COLO668 (cell line): ENCODE data around the gene ETS1.

Experiments
- DNase-seq: peaks from one replicate; lab custom pipeline; 2025; ENCODE audit not compliant: unreplicated experiment; lab: John Stamatoyannopoulos, UW

ETS1 gene

DNA sequence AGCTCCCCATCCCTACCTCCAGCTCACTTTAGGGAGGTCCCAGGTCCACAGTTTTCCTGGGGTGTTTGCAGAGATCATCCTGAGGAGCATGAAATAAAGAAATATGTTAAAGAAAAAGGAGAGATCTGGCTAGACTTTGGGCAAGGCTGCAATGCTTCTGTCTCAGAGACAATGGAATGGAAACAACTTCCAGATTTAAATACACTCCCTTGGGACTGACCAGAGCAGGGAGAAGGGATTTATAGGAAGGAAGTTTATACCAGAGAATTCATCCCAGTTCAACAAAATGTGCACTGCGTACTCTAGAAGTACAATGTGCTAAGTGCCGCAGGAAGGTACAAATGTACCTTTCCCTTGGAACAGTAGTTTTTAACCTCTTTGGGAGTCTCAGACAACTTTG, 40.4 kb downstream of the ETS1 start:
- DNase-seq = no peak

DNA sequence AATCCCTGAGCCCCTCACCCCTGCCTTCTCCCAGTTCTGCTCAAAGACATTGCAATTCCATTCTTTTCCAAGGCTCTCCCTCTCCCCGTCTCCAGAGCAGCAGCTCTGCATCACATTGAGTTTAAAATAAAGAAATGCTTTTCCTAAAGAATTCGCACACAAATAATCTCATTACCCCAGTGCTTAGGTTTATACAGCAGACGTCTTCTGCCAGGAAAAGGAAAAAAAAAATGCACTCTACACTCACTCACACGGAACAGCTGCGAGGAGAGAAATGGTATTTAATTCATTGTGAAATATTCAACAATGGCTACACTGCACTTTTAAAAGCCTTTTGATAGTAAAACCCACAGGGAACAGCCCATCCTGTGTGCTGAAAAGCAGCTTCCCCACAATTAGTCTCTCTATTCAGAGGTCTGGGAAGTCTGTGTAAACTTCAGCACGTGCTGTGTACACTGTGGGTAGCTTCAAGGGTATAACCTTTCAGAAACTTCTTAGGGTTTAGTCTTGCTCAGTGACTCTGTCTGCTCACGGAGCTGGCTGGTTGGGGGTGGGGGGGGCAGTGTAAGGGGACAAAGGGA, 42.8 kb downstream of the ETS1 start:
- DNase-seq = peak; percentile 7

DNA sequence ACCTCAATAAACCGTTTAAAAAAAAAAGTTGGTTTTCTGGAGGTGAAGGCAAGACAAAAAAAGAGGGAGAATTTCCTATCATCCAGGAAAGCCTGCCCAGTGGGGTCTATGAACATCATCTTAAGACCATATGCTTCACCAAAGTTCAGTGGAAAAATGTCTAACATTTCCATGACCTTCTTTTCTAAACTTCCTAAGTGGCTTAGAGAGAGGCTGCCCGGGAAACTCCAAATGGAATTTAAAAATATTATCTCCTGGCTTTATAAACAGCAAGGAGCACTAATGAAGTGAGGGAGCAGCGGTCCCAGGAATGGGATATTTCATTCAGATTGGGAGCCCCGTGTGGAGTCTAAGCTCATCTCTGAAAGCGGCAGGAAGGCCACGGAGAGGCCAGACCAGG, 46.9 kb downstream of the ETS1 start:
- no peak for DNase-seq

DNA sequence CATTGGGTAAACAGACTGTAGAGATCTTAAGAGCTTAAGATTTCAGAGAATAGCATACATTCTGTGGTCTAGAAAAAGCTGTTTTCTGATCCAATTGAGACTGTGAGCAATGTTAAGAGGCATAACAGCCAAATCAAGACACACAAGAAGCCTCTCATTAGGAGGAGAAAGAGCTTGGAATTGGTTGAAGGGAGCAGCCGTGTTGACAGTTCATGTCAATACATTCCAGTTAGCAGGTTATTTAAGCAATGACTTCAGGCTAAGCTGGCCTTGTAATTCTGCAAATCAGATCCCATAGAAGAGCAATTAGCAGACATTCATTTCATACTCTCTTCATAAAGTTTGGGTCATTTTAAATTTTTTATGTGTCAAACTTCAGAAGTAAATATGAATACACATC, 50.9 kb downstream of the ETS1 start:
- no peak for DNase-seq

DNA sequence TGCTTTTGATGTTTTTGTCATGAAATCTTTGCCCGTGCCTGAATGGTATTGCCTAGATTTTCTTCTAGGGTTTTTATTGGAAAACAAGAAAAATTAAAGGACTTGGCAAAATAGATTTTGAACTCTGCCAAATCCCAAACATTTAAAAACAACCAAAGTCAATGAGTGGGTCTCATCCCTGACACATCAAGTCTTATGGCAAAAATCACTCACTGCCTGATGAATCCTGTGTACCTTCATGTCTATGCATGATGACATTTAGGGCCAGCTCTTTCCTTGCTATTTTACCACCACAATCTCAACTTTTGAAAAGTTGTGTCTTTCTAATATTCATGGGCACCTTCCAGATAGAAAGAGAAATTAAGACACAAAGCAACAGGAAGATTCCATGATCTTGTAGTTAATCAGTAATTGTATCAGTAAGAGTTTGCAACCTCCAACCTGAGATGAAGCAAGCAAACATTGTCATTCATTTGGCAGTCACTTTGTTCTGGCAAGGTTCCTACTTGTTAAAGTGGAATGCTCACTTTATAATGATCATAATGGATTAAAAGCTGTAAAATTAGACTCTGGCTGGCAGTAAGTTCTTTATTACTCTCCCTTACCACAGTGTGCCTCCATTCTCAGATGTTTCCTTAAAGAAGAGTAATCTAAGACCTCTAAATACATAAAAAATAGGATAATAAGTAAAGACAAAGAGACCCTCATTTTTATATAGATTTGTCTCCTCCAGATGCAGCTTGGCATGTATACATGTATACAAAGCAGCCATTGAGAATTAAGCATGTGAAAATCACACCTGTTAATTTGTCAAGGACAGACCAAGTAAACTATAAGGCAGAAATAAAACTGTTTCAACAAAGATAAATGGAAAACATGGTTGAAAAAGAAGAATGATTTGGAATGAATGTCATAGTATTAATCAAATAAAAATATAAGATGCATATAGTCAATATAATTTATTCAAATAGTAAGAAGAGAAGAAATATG, 51.6 kb downstream of the ETS1 start:
- DNase-seq = no peak

DNA sequence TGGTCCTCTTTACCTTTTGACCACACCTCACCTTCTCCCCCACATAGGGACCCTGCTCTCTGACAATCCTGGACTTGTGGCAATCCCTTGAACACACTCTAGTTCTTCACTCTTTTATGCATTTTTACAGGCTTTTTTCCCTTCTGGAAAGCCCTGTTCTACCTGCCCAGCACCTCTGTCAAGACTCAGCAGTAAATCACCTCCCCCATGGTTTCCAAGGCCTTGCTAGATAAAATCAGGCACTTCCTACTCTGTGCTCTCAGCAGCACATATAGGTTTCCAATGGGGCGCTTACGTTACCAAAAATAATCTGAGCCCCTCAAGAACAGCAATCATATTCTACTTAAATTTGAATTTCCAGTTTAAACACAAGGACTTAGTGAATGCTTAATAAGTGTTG, 53.9 kb downstream of the ETS1 start:
- DNase-seq = no peak

DNA sequence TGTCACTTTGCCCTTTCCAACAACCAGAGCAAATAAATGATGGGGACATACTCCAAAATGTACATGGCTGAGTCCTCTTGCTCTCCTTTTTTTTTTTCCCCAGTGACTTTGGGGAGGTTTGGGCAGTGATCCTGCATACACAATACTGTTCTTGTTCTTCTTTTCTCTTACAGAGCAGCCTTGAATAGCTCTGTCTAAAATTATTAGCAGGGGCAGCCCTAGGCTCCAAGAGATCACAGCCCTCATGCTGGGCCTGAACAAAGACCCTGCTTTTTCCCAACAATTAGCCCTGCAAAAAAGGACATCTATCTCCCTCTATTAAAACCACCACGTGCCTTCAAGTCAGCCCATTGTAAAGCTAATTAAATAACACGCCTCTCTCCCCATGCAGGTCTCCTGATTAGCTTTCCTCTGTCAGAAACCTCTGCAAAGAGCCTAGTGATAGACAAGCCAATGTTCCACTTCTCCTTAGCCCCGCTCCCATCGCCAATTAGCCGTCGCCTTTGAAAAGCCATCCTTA, 54.7 kb downstream of the ETS1 start:
- DNase-seq = no peak

DNA sequence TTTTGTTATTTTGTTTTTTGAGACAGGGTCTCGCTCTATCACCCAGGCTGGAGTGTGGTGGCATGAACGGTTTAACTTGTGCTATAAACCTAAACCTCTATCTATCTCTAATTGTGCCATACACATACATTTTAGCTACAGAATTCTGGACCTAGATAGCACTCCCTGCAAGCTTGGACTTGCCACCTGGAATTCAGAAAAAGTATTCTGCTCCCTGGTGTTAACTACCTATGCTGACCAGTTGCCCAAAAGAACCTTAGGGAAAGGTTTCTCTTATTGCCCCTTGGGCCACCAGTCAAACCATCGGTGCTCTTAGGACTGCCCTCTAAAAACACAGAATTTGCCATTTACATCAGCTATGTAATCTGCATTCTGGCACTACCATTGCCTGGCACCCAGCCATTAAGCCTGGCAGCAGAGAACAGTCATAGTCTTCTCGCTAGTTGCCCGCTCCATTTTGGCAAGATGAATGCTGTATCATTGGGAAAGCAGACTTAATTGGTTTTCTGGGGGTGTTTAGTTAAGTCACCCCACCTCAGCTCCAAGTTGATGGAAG, 55.3 kb downstream of the ETS1 start:
- DNase-seq = no peak

DNA sequence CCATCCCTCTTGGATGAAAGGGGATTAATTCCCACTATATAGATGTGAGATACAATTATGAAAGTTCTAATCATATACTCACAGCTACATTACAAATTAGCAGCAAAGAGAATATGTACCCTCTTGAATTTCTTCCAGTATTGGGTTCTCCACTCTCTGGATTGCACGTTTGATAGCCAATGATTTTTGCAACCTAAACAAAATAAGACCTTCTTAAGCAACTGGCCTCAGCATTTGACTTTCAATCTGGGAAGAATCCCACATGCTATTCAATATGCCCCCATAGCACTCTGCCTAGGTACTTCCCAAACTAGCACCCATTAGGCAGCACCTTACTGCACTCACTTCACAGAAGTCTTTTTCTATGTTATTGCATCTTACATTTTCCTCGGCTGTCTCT, 55.8 kb downstream of the ETS1 start:
- no peak for DNase-seq

DNA sequence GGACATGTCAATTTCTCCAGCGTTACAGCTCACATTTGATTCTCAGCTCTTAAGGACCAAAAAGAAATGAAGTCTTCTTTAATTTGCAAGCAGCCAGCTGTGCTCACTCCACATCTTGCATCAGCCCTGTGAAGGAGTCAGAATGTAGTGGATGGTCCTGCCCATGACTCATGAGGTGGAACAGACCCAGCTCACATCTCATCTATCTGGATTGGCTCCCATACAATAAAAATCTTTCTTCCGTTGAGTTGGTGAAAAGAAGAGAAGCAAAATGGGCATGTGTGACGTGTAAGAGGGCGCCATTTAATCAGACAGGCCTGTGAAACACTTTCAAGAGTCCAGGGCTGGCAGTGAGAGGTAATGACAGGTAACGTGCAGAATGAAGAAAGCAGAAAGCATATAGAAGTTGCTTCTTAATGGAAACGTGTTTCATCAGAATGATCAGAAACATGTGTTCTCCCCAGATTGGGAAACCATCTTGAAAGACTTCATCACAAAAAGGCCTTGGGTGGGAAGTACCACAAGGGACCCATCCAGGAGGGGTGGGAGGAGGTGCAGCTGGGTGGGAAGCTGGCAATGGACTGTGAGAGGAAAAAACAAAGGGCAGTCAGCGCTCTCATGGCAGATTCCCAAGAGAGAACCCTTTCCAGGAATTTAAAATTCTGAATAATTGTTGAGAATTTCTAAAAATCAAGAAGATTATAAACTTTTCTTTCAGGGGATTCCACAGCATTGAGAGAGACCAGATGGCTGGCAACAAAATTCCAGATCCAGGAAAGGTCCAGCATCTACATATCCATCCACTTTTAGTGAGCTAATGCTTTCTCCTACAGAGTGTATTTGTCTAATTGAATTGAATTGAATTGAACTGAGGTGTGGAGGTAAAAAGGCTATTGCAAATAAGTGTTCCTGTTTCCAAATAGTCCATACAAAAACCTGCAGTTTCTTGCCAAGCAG, 57.0 kb downstream of the ETS1 start:
- no peak for DNase-seq

DNA sequence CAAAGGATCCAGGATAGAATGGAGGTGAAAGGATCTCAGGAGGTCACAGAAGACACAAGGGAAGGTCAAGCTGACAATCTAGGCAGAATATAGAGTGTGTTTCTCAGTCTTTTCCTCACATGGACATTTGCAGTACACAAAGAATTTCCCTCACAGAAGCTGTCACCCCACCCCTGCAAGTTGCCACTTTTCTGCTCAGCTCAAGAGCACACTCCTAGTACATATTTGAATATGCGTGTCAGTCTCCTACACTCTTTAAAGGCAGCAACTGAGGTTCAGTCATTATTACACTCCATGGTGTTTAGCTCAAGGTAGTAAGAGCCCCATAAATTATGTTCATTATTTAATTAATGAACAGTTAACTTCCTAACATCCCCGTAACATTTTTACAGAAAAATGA, 59.1 kb downstream of the ETS1 start:
- DNase-seq = no peak

DNA sequence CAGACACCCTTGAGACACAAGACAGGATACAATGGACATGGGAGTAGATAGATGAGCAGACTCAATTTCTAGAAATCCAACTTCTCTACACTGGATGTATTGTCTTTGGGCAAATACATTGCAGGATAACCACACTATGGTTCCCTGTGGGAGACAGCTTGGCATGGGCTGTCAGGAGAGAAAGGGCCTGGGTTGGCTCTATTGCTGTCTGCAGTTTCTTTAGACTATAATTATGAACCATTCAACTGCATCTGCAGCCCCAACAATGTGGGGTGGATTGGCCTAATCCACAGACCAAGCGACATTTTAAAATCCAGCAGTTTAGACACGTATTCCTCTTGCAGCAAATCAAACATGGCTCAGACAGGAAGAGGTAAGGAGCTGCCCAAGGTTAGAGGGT, 60.3 kb downstream of the ETS1 start:
- no peak for DNase-seq

DNA sequence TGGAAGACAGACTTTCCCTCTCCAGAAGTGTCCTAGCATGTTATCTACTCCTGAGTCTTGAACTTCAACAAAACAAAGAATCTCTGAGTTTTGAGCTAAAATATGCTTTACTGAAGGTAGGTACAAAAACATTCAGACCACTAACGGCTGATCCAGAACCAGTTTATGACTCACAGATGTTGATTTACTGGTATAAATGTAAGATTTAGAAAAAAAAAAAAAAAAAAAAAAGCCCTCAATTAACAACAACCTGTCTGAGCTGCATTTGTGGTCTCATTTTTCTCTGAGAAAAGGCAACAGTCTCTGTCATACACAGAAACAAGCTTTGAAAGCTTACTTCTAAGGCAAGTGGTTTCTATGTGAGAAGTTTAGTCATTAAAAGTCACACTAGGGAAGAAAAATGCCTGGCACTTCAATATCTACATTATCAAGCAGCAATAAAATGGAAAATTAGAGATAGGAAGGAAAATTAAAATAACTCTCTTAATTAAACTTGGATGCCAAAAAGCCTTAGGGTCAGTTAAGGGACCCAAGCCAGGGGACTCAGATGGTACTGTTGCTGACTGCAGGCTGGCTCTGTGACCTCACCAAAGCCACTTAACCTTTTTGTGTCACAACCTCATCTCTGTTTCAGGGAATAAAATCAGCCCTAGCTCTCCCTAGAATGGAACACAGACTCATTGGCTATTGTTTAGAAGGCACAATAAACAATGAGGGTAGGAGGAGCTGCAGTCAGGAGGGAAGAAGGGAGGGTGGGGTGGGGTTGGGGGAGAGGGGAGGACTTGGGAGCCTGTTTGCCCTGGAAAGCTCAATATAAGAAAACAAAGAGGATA, 61.7 kb downstream of the ETS1 start:
- no peak for DNase-seq

DNA sequence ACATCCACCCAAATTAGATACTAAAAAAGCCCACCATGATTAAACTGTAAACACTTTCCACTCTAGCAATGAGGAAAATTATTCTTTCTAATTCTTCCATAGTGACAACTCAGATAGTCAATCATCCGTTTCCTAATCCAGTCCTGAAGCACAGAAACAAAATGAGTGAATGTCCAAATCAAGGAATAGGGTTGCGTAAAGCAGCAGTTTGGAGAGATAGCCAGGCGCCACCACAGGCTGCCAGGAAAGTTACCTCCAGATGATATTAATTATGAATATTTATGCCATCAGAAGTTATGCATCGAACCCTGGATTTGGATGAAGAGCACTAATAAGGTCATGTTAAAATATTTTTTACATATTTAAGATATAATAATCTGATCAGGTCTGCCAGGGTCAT, 63.2 kb downstream of the ETS1 start:
- DNase-seq = no peak

DNA sequence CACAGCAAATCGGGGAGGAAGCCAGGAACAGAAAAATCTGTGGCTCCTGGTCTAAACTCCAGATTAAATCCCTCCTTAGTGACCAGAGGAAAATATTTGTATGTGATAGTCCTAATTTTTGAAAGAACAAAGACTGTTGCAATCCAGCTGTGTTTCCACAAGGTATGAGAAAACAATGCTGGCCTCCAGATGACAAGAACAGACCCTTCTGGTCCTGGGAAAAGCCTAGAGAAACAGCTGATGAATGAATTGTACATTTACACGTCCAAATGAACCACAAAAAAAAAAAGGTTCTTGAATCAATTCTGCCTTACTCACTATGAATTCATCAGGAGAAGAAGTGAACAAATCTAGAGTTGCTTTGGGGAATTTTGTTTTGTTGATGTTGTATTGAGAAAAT, 63.7 kb downstream of the ETS1 start:
- no peak for DNase-seq

DNA sequence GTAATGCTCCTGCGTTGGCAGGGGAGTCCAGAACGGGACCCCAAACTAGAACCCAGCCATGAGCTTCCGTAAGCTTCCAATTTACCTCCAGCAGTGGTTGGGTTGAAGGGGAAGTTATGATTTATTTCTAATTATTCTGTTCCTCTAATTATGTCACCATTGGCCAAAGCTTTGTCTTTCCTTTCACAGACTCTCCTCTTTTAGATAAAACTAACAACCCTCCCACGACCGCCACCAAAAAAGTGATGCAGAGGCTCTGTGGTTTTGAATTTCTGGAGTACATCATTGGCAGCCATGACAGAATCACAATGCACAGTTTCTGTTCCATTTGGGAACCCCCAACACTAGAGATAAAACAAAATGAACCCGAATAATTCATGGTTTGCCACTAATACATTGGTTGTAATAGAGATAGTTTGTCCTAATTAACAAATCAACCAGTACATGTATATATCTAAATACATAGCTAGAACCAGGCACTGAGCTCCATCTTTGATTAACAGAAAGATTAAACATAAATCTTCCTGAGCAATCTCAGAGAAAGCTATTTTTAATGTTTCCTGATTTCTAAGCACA, 64.3 kb downstream of the ETS1 start:
- DNase-seq = no peak

DNA sequence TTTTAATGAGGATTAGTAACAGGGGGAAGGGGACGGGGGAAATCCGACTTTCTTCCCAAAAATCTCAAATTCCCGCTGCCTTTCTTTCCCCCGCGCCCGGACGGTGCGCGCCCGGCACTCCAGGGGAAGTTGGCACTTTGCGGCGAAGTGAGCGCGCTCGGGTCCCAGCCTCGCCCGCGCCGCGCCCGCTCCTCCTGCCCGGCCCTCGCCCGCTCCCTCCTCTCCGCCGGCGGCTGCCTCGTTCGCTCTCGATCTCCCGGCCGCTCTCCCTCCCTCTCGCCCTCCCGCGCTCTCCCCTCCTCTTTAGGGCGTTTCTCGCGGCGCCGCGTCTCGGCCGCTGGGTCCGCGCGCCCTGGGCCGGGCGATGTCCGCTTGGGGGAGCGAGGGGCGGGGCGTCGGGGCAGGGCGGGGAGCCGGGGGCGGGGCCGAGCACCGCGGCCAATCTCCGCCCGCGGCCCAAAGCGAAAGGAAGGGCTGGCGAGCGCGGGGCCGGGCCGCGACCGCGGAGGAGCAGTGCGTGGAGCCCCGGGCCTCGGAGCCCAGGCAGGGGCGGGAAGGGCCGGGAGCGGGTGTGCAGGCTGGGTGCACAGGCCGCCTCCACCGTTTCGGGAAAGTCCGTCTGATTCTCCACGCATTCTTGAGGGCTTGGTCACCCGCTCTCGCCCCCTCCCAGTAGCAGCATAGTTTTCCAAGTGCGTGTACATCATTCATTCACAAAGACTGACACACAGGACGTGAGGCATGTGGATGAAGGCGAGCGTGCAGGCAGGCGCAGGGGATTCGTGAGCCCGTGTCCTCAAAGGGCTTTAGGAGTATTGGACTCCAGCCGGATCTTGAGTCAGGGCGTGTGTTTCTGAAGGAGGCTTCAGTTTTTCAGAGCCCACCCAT, 65.1 kb downstream of the ETS1 start:
- DNase-seq = peak; percentile 96

DNA sequence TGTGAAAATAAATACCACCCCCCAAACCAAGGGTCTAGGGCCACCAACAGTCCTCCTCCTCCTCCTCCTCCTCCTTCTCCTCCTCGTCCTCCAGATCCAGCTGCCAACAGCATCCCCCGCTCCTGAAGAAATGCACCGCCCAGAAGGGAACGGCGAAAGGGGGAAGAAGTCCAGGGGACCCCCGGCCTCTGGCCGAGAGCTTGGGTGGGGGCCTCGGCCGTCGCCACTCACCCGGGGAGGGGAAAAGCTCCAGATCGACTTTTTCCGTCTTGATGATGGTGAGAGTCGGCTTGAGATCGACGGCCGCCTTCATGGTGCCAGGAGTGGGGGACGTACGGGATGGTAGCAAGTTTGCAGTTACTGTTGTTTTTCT, 65.7 kb downstream of the ETS1 start:
- no peak for DNase-seq
